ENCODE measurements around the gene COLEC11. TPM values are rescaled to one million over a fixed set of nuclear protein-coding genes. Genes with fewer than 3 reads are reported as not detected.
"Not testable (repeated sequence)": the region's sequence is repeated elsewhere in the genome, so short reads cannot be mapped to it uniquely, and the experiment has no call there.

COLEC11 gene
- total RNA-seq, 1 donor from 2014 or later = not detected

DNA sequence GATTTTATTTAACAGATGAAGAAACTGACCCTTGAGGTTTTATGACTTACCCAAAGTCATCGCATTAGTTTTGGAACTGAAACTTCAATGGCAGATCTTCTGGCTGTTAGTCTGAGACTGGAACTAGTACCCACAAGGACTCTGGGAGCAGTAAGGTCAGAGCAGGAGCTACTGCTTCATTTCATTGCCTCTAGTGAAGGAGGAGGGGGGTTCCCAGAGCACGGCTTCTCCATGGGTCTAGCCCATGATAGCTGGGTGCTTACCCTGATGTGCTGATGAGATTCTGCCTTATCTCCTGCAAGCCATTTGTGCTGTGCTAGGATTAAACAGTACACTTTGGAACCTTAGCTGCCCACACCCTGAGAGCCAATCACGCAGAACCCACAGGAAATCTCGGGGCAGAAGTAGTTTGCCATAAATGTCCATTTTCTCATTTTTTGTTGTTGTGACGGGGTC, 31.4 kb upstream of the COLEC11 start:
- TF ChIP-seq POLR2A (IDR thresholded peaks at IDR 0.05) (no peak), POLR2AphosphoS5 (IDR thresholded peaks at IDR 0.05; ENCODE audit: insufficient read depth in 1 of 2, low read depth in 1 of 2) (no peak)
- TF ChIP-seq, protein P1, sequence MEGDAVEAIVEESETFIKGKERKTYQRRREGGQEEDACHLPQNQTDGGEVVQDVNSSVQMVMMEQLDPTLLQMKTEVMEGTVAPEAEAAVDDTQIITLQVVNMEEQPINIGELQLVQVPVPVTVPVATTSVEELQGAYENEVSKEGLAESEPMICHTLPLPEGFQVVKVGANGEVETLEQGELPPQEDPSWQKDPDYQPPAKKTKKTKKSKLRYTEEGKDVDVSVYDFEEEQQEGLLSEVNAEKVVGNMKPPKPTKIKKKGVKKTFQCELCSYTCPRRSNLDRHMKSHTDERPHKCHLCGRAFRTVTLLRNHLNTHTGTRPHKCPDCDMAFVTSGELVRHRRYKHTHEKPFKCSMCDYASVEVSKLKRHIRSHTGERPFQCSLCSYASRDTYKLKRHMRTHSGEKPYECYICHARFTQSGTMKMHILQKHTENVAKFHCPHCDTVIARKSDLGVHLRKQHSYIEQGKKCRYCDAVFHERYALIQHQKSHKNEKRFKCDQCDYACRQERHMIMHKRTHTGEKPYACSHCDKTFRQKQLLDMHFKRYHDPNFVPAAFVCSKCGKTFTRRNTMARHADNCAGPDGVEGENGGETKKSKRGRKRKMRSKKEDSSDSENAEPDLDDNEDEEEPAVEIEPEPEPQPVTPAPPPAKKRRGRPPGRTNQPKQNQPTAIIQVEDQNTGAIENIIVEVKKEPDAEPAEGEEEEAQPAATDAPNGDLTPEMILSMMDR (IDR thresholded peaks at IDR 0.05) = no peak
- H3K4me1 ChIP-seq = peaks cover 9% of the 10 kb centered on the region
- intact Hi-C loops (cut with DNase I) = no loop called here
- no peaks in the 10 kb centered on the region for H3K27me3 ChIP-seq
- H3K36me3 ChIP-seq = no peaks in the 10 kb centered on the region
- no peak overlapping the region for H3K4me3 ChIP-seq
- H3K27ac ChIP-seq = no peak overlapping the region
- no peak for DNase-seq (ENCODE audit: extremely low spot score in 2 of 2)
- H3K9me3 ChIP-seq = no peaks in the 10 kb centered on the region

DNA sequence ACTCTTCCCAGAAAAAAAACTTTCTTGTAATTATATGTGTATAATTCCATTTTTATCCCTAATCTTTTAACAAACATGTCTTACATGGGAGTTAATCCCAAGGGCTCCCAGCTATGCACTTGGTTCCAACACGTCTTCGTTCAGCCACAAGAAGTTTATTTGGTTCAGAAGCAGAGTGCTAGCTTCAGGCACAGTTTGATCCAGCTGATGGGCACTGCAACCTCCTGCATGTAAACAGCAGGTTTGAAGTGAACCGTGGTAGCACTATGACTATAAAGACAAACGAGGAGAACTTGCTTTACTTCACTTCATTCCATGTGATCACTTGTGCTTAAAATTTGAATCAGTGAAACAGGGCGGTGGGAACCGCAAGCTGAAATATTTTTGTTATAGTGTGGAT, 29.8 kb upstream of the COLEC11 start:
- DNase-seq (ENCODE audit: extremely low spot score in 2 of 2) = no peak
- TF ChIP-seq POLR2AphosphoS5 (IDR thresholded peaks at IDR 0.05; ENCODE audit: insufficient read depth in 1 of 2, low read depth in 1 of 2) = no peak
- TF ChIP-seq, protein P1 (IDR thresholded peaks at IDR 0.05) = no peak
- TF ChIP-seq POLR2A (IDR thresholded peaks at IDR 0.05) = no peak
- no peaks in the 10 kb centered on the region for H3K9me3 ChIP-seq
- no peak overlapping the region for H3K4me3 ChIP-seq
- no peaks in the 10 kb centered on the region for H3K36me3 ChIP-seq
- intact Hi-C loops (cut with DNase I) = no loop called here
- H3K4me1 ChIP-seq = no peaks in the 10 kb centered on the region
- H3K27me3 ChIP-seq = no peaks in the 10 kb centered on the region
- no peak overlapping the region for H3K27ac ChIP-seq

DNA sequence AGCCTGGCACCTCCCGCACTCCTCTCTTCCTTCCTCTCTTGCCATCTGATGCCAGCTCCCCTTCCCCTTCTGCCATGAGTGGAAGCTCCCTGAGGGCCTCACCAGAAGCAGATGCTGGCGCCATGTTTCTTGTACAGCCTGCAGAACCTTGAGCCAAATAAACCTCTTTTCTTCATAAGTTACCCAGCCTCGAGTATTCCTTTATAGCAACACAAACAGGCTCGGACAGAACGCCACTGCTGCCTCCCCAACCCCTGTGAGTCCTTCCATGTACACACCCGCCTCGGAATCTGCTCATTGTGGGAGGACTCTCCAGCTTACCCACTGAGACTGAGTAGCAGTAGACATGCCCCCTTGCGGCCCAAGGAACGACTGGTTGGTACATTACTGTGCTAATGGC, 28.1 kb upstream of the COLEC11 start:
- intact Hi-C loops (cut with DNase I) = no loop called here
- no peak overlapping the region for H3K27ac ChIP-seq
- H3K27me3 ChIP-seq = no peaks in the 10 kb centered on the region
- DNase-seq (ENCODE audit: extremely low spot score in 2 of 2) = no peak
- no peak for TF ChIP-seq POLR2A (IDR thresholded peaks at IDR 0.05)
- no peak for TF ChIP-seq POLR2AphosphoS5 (IDR thresholded peaks at IDR 0.05; ENCODE audit: insufficient read depth in 1 of 2, low read depth in 1 of 2)
- TF ChIP-seq, protein P1 (IDR thresholded peaks at IDR 0.05) = no peak
- no peaks in the 10 kb centered on the region for H3K4me1 ChIP-seq
- H3K36me3 ChIP-seq = no peaks in the 10 kb centered on the region
- H3K9me3 ChIP-seq = no peaks in the 10 kb centered on the region
- no peak overlapping the region for H3K4me3 ChIP-seq

DNA sequence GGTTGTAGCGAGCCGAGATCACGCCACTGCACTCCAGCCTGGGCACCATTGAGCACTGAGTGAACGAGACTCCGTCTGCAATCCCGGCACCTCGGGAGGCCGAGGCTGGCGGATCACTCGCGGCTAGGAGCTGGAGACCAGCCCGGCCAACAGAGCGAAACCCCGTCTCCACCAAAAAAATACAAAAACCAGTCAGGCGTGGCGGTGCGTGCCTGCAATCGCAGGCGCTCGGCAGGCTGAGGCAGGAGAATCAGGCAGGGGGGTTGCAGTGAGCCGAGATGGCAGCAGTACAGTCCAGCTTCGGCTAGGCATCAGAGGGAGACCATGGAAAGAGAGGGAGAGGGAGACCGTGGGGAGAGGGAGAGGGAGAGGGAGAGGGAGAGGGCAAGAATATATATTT, 25.3 kb upstream of the COLEC11 start:
- H3K4me3 ChIP-seq; H3K4me1 ChIP-seq; H3K36me3 ChIP-seq; DNase-seq (ENCODE audit: extremely low spot score in 2 of 2); H3K9me3 ChIP-seq; H3K27ac ChIP-seq; H3K27me3 ChIP-seq: not testable (repeated sequence)
- intact Hi-C loops (cut with DNase I) = loop anchor here (10.0 kb wide), 1 partner anchor 1915 kb away; no protein-coding TSS in a partner anchor

DNA sequence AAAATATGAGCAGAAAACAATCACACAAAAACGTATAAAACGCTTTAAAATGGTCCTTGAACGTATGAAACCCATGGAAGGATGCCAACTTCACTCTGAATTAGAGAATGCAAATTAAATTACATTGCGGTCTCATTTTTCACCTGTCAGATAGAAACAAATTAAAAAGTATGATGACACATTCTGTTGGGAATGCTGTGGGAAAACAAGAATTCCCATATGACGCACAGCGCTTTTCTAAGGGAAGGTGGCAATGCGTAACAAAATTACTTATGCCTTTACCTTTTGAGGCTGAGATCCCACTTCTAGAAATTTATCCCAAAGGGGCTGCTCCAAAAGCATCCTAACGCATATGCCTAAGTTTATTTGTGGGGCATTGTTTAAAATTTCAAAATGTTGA, 23.6 kb upstream of the COLEC11 start:
- Histone ChIP-seq H3K9me3 (no peaks in the 10 kb centered on the region), H3K27ac (no peak overlapping the region), H3K27me3 (no peaks in the 10 kb centered on the region), H3K36me3 (no peaks in the 10 kb centered on the region), H3K4me1 (peaks cover 12% of the 10 kb centered on the region), H3K4me3 (no peak overlapping the region)
- intact Hi-C loops (cut with DNase I) = loop anchor here (10.0 kb wide), 1 partner anchor 1916 kb away; no protein-coding TSS in a partner anchor
- TF ChIP-seq, protein P1 (IDR thresholded peaks at IDR 0.05) = no peak
- TF ChIP-seq POLR2AphosphoS5 (IDR thresholded peaks at IDR 0.05; ENCODE audit: insufficient read depth in 1 of 2, low read depth in 1 of 2) (no peak), POLR2A (IDR thresholded peaks at IDR 0.05) (no peak)
- no peak for DNase-seq (ENCODE audit: extremely low spot score in 2 of 2)
